ENCODE data around the gene TBC1D25.
"Not testable (repeated sequence)": the region's sequence is repeated elsewhere in the genome, so short reads cannot be mapped to it uniquely, and the experiment has no call there.

Gene TBC1D25

DNA sequence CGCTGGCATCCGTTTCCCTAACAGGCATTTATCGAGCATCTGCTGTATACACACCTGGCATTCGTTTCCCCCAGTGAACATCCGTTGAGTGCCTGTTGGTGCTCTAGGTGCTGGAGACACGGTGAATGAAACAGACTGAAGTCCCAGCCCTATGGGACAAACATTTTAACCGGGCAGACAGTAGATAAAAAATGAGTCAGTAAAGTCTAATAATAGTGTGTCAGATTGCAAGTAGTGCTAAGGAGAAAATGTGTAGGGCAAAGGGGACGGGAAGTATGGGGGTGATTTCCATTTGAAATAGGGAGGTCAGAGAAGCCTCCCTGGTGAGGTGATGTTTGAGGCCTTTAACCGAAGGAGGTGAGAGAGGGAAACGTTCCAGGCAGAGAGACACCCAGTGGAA lies 23.2 kb upstream of the TBC1D25 start:
- DNase-seq, result no peak

DNA sequence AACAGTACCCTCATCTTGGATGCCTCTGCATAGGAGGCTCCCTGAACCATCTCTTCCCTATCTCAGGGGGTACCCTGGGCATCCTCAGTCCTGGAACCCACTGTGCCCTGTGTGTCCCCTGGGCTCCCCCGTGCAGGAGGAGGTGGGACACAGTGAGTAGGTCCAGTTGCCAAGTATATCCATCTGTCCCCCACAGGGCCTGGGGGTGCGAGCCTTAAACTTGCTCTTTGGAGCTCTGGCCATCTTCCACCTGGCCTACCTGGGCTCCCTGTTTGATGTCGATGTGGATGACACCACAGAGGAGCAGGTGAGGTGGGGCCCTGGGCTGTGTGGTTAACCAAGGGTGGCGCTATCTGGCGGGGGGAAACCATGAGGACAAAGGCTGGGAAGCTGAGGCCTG lies 22.5 kb upstream of the TBC1D25 start:
- DNase-seq, result no peak

DNA sequence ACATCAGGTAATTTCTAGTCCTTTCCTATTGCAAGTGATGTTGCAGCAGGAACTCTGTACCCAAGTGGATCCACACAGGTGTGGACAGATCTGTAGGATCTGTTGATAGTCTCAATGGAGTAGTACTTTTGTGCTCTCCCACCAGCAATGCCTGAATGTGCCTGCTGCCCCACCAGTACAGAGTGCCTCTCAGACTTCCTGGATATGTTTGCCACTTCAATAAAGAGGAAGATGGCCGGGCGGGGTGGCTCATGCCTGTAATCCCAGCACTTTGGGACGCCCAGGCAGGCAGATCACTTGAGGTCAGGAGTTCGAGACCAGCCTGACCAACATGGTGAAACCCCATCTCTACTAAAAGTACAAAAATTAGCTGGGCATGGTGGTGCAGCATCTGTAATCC lies 20.0 kb upstream of the TBC1D25 start:
- DNase-seq, result not testable (repeated sequence)

DNA sequence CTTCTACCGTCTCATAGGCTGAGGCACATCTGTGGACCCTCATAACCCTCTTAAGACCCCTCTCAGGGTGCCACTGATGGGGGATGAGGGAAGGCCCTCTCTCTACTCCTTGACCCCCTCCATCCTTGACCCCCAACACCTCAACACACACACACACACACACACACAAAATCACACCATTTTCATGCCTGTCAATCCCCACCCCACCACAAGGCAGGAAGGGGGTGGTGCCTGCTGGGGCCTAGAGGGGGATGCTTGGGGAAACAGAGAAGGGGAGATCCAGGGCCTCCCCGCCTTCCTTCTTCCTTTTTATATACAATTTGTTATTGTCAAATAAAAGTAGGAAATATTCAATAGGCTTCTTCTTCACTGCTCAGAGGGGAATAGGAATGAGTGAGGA lies 19.1 kb upstream of the TBC1D25 start:
- DNase-seq, result no peak

DNA sequence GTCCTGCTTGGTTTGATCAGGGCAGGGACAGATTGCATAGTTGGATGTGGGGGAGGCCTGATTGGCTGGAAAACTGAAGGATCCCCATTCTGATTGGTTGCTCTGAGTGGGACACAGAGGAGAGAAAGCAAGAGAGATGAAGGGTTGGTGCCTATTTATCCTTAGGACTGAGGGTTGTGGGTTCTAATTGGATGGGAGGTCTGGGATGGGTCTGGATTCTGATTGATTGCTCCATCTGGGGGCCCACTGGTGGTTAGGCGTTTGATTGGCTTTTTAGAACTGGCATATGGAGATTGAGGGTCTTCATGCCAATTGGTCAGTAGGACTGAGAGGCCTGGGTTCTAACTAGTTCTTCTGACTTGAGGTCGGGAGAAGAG lies 18.6 kb upstream of the TBC1D25 start:
- DNase-seq, result peak in 11 of 56 donors; percentile 0 to 23 (median 7)

DNA sequence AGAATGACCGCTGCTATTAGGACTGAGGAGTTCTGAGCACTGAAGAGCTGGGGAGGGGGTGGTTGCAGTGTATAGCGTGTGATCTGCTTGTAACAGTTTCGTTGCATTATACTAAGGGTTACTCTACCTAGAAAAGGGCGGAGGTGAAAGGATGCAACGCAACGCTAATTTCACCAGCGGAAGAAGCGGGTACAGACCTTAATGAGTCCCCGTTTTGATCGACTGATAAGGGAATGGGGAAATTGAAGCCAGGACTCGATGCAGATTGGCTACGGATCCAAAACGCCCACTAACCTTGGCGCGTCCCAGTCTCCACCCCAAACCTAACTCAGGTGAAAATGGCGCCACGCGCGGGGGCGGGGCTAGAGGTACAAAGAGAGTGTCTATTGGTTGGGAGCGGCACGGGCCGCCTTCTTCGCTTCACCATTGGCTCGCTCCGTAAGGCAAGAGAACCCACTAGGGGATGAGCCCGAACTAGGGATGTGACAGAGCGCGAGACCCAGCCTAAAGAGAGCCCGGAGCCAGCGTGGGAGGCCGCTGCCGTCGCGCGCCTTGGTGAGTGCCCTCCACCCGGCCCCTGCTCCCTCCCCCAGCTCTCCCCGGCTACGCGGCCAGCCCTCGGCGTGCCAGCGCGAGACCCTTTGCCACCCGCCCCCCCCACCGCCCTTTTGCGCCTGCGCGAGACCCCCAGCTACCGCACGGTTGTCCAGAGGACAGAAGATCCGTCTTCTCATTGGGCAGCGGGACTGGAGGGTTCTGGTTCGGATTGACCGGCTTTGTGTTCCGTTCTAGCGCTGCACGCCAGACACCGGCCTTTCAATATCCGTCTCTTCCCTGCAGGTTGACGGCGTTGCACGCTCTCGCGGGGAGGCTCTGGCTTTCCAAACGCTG lies 17.9 kb upstream of the TBC1D25 start, which contains the start of gene EBP:
Gene EBP, plus strand, starts transcription at position 456 of the 891 bp plus-strand sequence. CDS start 1,964 bp downstream, outside the sequence.
- peak; percentile 2 to 88 (median 66) for DNase-seq

DNA sequence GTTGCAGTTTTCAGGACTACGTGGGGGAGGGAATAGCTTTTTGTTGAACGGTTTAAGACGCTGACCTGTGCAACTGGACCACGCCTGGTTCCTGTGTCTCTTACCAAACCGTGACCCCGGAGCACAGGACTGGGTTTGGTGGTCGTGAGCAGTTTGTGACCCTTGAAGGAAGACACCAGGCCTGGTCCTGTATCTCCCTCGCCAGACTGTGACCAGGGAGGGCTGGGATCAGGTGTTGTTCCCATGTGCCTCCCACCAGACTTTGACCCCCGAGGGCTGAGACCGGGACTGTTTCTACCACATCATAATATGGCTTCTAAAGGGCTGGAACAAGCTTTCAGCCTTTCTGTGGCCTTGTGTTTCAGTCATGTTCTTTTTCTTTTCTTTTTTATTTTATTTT lies 17.2 kb upstream of the TBC1D25 start:
- no peak for DNase-seq

DNA sequence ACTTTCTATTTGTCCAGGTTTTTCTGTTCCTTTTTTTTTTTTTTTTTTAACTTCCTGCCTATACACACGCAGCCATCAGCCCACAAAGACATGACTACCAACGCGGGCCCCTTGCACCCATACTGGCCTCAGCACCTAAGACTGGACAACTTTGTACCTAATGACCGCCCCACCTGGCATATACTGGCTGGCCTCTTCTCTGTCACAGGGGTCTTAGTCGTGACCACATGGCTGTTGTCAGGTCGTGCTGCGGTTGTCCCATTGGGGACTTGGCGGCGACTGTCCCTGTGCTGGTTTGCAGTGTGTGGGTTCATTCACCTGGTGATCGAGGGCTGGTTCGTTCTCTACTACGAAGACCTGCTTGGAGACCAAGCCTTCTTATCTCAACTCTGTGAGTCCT lies 15.8 kb upstream of the TBC1D25 start:
- DNase-seq, result no peak

DNA sequence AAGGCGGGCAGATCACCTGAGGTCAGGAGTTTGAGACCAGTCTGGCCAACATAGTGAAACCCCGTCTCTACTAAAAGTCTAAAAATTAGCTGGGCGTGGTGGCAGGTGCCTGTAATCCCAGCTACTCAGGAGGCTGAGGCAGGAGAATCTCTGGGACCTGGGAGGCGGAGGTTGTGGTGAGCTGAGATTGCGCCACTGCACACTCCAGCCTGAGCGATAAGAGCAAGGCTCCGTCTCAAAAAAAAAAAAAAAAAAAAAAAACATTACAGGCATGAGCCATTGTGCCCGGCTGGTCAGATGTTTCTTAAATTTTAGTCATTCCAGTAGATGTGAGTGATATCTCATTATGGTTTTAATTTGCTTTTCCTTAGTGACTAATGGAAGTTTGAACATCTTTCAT lies 13.7 kb upstream of the TBC1D25 start:
- DNase-seq, result not testable (repeated sequence)

DNA sequence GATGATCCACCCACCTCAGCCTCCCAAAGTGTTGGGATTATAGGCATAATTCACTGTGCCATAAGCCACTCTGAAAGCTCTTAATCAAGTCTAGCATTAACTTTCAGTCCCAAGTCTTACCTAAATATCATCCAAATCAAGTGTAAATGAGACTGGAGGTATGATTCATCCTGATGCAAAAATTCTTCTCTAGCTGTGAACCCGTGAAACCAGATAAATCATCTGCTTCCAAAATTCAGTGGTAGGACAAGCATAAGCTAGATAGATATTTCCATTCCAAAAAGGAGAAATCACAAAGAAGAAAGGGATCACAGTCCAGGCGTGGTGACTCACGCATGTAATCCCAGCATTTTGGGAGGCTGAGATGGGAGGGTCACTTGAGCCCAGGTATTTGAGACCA lies 8.8 kb upstream of the TBC1D25 start:
- DNase-seq, result no peak

DNA sequence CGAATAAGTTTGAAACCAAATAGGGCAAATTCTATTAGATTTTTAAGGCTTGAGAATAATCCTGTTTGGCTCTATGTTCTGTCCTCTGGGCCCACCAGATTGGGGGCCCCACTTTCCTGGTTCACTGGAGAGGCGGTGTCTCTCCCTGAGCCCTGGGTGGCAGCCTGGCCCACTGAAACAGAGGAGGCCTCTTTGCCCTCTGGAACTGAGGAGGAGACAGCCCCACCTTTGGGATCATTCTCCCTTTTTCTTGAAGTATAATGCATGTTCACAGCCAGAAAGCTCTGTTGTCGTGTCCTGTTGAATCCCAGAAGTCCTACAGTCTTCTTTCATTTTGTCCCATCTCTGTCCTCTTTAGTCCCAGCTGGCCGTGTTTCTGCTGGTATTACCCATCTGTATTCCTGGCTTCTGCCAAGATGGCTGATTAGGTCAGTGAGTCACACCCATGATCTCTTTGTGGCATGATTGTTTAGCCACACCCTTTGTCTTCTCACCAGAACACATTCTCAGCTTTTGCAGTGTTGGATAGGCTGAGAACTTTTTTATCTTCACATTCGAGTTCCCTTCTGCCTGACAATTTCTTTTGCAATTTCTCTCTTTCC lies 8.1 kb upstream of the TBC1D25 start:
- DNase-seq, result peak in 1 of 56 donors; percentile 3

DNA sequence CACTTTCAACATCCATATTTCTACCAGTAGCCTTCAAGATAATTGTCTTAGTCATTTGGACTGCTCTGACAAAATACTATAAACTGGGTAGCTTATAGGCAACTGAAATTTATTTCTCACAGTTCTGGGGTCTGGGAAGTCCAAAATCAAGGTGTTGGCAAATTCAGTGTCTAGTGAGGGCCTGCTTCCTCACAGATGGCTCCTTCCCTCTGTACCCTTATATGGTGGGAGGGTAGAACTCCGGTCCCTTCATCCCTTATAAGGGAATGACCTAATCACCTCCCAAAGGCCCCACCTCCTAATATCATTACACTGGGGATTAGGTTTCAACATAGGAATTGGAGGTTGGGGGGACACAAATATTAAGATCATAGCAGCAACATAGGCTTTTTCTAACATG lies 7.4 kb upstream of the TBC1D25 start:
- DNase-seq, result no peak

DNA sequence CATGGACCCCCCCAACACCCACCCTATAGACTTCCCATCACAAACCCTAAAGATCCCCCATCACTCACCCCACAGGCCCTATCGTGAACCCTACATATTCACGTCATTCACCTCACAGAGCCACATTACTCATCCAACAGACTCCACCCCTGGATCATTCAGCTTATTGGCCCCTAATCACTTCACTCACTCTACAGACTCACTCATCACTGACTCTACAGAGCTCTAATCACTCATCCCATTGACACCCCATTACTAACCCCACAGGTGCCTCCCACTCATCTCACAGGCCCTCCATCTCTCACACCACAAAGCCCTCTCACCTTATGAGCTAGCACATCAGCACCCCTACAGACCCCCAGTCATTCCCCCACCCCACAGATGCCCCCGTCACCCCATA lies 6.3 kb upstream of the TBC1D25 start:
- no peak for DNase-seq

DNA sequence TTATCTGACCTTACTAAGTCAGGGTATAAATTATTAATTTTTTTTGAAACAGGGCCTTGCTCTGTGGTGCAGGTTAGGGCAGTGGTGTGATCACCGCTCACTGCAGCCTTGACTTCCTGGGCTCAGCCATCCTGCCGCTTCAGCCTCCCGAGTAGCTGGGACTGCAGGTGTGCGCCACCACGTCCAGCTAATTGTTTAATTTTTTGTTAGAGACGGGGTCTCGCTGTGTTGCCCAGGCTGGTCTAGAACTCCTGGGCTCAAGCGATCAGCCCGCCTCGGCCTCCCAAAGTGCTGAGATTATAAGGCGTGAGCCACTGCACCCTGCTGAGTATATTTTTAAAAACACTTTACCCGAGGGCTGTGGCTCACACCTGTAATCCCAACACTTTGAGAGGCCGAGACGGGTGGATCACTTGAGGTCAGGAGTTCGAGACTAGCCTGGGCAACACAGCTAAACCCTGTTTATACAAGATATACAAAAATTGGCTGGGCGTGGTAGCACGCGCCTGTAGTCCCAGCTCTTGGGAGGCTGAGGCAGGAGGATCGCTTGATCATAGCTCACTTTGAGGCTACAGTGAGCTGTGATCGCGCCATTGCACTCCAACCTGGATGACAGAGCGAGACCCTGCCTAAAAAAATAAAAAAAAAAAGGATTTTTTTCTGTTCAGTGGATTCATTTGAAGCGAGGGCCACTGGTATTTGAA lies 721 bp upstream of the TBC1D25 start:
- no peak for DNase-seq

DNA sequence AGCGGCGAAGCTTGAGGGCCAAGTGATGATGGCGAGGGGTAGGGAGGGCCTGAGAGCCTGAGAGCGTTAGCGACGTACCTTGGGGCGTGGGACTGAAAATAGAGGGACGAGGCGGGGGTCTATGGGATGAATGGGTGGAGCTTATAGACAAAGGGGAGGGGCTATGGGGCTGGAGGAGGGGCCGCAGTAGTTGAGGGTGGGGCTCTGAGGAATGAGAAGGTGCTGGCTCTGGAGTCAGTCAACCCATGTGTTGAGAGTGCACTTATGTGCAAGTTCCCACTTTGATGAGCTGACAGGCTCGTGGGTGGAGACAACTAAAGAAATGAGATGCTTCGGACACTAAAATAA lies 488 bp downstream of the TBC1D25 start:
- peak in 17 of 56 donors; percentile 1 to 71 (median 19) for DNase-seq

DNA sequence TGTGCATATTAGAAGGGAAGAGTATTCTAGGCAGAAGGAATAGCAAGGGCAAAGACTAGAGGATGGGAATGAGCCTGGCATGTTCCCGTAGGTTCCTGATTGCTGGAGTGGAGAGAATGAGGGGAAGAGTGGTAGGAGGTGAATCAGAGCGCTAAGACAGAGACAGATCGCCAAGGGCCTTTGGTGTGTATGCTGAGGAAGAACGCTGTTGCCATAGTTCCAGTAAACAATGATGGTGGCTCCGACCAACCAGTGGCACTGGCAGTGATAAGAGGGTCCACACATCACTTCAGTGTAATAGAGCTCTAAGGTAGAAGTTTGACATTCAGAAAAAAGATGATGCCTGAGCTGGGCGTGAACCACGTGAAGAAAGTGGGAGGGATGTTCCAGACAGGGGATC lies 966 bp downstream of the TBC1D25 start:
- DNase-seq, result no peak

DNA sequence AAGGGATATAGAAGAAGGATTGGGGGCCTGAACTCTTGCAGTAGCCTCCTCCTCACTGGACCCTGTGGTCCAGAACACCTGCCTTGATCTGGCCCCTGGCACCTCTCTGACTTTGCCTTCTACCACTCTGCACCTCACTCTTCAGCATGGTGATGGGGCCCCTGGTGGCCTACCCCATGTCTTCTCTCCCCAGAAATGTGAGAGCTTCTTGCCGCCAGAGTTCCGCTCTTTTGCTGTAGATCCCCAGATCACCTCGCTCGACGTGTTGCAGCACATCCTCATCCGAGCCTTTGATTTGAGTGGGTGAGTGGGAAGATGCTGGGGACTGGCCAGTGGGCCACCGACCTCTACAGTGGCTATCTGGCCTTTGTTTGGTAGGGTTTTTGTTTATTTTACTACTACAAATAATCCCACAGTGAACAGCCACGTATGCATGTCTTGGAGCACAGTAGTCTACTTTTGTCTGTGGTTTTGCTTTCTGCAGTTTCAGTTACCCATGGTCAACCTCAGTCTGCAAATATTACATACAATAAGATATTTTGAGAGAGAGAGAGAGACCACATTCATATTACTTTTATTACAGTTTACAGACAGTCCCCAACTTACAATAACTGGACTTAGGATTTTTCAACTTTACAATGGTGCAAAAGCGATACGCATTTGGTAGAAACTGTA lies 1.8 kb downstream of the TBC1D25 start:
- no peak for DNase-seq

DNA sequence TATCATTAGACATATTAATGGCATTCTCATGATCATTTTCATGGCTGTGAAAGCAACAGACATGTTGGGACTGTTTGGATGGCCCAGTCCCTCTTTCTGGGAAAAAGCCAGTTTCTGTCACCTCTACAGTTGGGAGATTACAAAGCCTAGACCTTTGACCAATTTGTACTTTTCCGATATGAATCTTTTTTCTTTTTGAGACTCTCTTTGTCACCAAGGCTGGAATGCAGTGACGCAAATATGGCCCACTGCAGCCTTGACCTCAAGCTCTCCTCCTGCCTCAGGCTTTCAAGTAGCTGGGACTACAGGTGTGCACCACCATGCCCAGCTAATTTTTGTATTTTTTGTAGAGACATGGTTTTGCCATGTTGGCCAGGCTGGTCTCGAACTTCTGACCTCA lies 9.4 kb downstream of the TBC1D25 start:
- no peak for DNase-seq

DNA sequence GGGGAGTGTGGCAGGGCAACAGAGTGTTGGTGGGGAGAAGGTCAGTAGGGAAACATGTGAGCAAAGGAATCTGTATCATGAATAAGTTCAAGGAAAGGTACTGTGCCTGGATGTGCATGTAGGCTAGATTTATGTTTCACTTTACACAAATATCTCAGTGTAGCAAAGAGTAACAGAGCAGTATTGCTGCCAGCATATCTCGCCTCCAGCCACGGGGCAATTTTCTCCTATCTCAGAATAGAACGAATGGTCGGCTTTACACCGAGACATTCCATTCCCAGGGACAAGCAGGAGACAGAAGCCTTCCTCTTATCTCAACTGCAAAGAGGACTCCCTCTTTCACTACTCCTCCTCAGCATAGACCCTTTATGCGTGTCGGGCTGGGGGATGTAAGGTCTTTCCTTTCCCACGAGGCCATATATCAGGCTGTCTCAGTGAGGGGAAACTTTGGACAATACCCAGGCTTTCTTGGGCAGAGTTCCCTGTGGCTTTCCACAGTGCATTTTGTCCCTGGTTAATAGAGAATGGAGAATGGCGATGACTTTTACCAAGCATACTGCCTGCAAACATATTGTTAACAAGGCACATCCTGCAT lies 16.3 kb downstream of the TBC1D25 start:
- DNase-seq, result not testable (repeated sequence)

DNA sequence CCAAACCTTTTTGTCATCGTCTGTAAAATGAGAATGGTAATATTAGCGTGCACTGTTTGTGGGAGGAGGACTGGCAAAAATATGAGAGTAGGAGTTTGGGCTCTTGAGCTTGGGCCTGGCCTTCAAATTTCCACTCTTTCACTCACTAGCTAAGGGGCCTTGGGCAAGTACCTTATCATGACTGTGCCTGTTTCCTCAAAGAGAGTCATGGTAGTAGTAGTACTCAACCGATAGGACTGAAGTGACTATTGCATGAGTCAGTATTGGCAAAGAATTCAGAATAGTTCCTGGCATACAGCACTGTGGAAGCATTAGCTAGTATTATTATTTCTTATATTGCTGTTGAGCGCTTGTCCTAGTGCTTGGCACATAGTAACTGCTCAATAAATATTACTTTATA lies 18.8 kb downstream of the TBC1D25 start:
- no peak for DNase-seq

DNA sequence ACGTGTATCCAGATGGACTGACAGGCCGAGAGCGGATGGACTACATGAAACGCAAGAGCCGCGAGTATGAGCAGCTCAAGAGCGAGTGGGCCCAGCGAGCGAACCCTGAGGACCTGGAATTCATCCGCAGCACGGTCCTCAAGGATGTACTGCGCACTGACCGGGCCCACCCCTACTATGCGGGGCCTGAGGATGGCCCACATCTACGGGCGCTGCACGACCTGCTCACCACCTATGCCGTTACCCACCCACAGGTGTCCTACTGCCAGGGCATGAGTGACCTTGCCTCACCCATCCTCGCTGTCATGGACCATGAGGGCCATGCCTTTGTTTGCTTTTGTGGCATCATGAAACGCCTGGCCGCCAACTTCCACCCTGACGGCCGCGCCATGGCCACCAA lies 20.1 kb downstream of the TBC1D25 start:
- DNase-seq, result no peak
